ENCODE results near the gene TFF1.
"Not testable (repeated sequence)": the region's sequence is repeated elsewhere in the genome, so short reads cannot be mapped to it uniquely, and the experiment has no call there.

TFF1 gene

GRCh38 chr21:42366292-42367010, at the start of gene TFF1:
Gene TFF1, minus strand, starts transcription at chr21:42366535. Its CDS starts 40 bp downstream, at chr21:42366495.
- DNase-seq: no peak

- DNase-seq: peak; percentile 93 to 96
Observed at GRCh38 chr21:42414928-42415769, 48.8 kb upstream of the TFF1 start.

GRCh38 chr21:42414553-42414927, 48.2 kb upstream of the TFF1 start:
- no peak for DNase-seq

- no peak for DNase-seq
Observed at GRCh38 chr21:42414066-42414465, 47.7 kb upstream of the TFF1 start.

GRCh38 chr21:42413500-42413899, 47.2 kb upstream of the TFF1 start:
- peak in 1 of 2 experiments; percentile 22 for DNase-seq

- DNase-seq: no peak
Observed at GRCh38 chr21:42413093-42413492, 46.8 kb upstream of the TFF1 start.

- no peak for DNase-seq
Observed at GRCh38 chr21:42412636-42412933, 46.2 kb upstream of the TFF1 start.

GRCh38 chr21:42411891-42412635, 45.7 kb upstream of the TFF1 start:
- DNase-seq: no peak

- no peak for DNase-seq
Observed at GRCh38 chr21:42411197-42411869, 45.0 kb upstream of the TFF1 start.

- no peak for DNase-seq
Observed at GRCh38 chr21:42409366-42409765, 43.0 kb upstream of the TFF1 start.

GRCh38 chr21:42408718-42409117, 42.4 kb upstream of the TFF1 start:
- DNase-seq: not testable (repeated sequence)

- no peak for DNase-seq
Observed at GRCh38 chr21:42407476-42407875, 41.1 kb upstream of the TFF1 start.

- DNase-seq: no peak
Observed at GRCh38 chr21:42406866-42407265, 40.5 kb upstream of the TFF1 start.

- DNase-seq: peak in 1 of 2 experiments; percentile 39
Observed at GRCh38 chr21:42406201-42406621, 39.9 kb upstream of the TFF1 start.

- DNase-seq: no peak
Observed at GRCh38 chr21:42405064-42406013, 39.0 kb upstream of the TFF1 start.

GRCh38 chr21:42404539-42404938, 38.2 kb upstream of the TFF1 start:
- peak in 1 of 2 experiments; percentile 20 for DNase-seq

GRCh38 chr21:42403611-42404231, 37.4 kb upstream of the TFF1 start, which contains the start of gene UBASH3A:
Gene UBASH3A, plus strand, starts transcription at chr21:42403902. Its CDS starts 44 bp downstream, at chr21:42403946.
- DNase-seq: peak in 1 of 2 experiments; percentile 22

GRCh38 chr21:42401820-42402251, 35.5 kb upstream of the TFF1 start:
- DNase-seq: no peak

- DNase-seq: no peak
Observed at GRCh38 chr21:42401154-42401553, 34.8 kb upstream of the TFF1 start.

GRCh38 chr21:42400525-42400924, 34.2 kb upstream of the TFF1 start:
- DNase-seq: no peak

GRCh38 chr21:42398436-42399028, 32.2 kb upstream of the TFF1 start:
- DNase-seq: no peak

Data from activated CD4-positive, alpha-beta T cell treated with anti-CD3 and anti-CD28 coated beads, Interleukin-2, amount 50 U/mL, for 4 hours (primary cell).